ENCODE results near the gene CTCF. TPM values are rescaled to one million over a fixed set of nuclear protein-coding genes. Genes with fewer than 3 reads are reported as not detected.

CTCF gene
- total RNA-seq, 1 experiment from 2014 or later, result 30.3 TPM

- Histone ChIP-seq H3K9ac (ENCODE audit: low read length) (no peak overlapping the region), H3K9me3 (ENCODE audit: low read length) (no peaks in the 10 kb centered on the region), H4K20me1 (ENCODE audit: low read length) (no peaks in the 10 kb centered on the region), H2AFZ (ENCODE audit: low read length) (peak overlapping the region; percentile 37; the same call in 1 of the 2 replicates), H3K27ac (ENCODE audit: low read length) (no peak overlapping the region), H3K4me1 (ENCODE audit: insufficient read depth, low read length) (peaks cover 12% of the 10 kb centered on the region), H3K36me3 (ENCODE audit: low read depth, low read length) (no peaks in the 10 kb centered on the region), H3K79me2 (ENCODE audit: low read length) (no peaks in the 10 kb centered on the region), H3K27me3 (ENCODE audit: low read length) (no peaks in the 10 kb centered on the region), H3F3A (ENCODE audit: low read length, unreplicated experiment) (no peaks in the 10 kb centered on the region), H3K9me2 (replicated peaks; ENCODE audit: low read length) (no peaks in the 10 kb centered on the region), H3K4me2 (ENCODE audit: low read length) (peak overlapping the region; percentile 44; the same call in 1 of the 2 replicates), H3K4me3 (ENCODE audit: low read length) (no peak overlapping the region)
- intact Hi-C loops (cut with micrococcal nuclease), result no loop called here
- POLR2A ChIA-PET (ENCODE audit: unreplicated experiment), result no interaction called here
- BruUV-seq (replicated peaks), result no TSS peak
- TF ChIP-seq EZH2phosphoT487 (IDR thresholded peaks at IDR 0.05; ENCODE audit: borderline replicate concordance, low read length), result no peak
- no peak for TF ChIP-seq CTCF (conservative IDR thresholded peaks at IDR 0.05; ENCODE audit: low read depth, low read length)
- TF ChIP-seq EZH2 (IDR thresholded peaks at IDR 0.05; ENCODE audit: low read length, unreplicated experiment), result no peak
- CTCF ChIA-PET, result no interaction called here
- ATAC-seq (peak; percentile 13; the same call in 1 of the 2 replicates), DNase-seq (peak; percentile 55)
Measured at GRCh38 chr16:67516296-67517154, 45.8 kb upstream of the CTCF start.

- ChIA-PET POLR2A (ENCODE audit: unreplicated experiment) (no interaction called here), CTCF (no interaction called here)
- no peak overlapping the region for H3K9ac ChIP-seq (ENCODE audit: low read length)
- H3K36me3 ChIP-seq (ENCODE audit: low read depth, low read length), result no peaks in the 10 kb centered on the region
- no peak overlapping the region for H3K27ac ChIP-seq (ENCODE audit: low read length)
- DNase-seq (no peak), ATAC-seq (no peak)
- BruUV-seq (replicated peaks), result no TSS peak
- no peaks in the 10 kb centered on the region for H3K9me3 ChIP-seq (ENCODE audit: low read length)
- H3K4me2 ChIP-seq (ENCODE audit: low read length), result no peak overlapping the region
- H3K4me3 ChIP-seq (ENCODE audit: low read length), result no peak overlapping the region
- H3F3A ChIP-seq (ENCODE audit: low read length, unreplicated experiment), result no peaks in the 10 kb centered on the region
- TF ChIP-seq CTCF (conservative IDR thresholded peaks at IDR 0.05; ENCODE audit: low read depth, low read length) (no peak), EZH2phosphoT487 (IDR thresholded peaks at IDR 0.05; ENCODE audit: borderline replicate concordance, low read length) (no peak), EZH2 (IDR thresholded peaks at IDR 0.05; ENCODE audit: low read length, unreplicated experiment) (no peak)
- H3K79me2 ChIP-seq (ENCODE audit: low read length), result no peaks in the 10 kb centered on the region
- H3K27me3 ChIP-seq (ENCODE audit: low read length), result no peaks in the 10 kb centered on the region
- intact Hi-C loops (cut with micrococcal nuclease), result no loop called here
- H2AFZ ChIP-seq (ENCODE audit: low read length), result no peak overlapping the region
- no peaks in the 10 kb centered on the region for H3K9me2 ChIP-seq (replicated peaks; ENCODE audit: low read length)
- peaks cover 12% of the 10 kb centered on the region for H3K4me1 ChIP-seq (ENCODE audit: insufficient read depth, low read length)
- H4K20me1 ChIP-seq (ENCODE audit: low read length), result no peaks in the 10 kb centered on the region
Measured at GRCh38 chr16:67517155-67517445, 45.2 kb upstream of the CTCF start.

GRCh38 chr16:67517661-67518423, 44.5 kb upstream of the CTCF start:
- no peaks in the 10 kb centered on the region for H3K9me3 ChIP-seq (ENCODE audit: low read length)
- H3F3A ChIP-seq (ENCODE audit: low read length, unreplicated experiment), result no peaks in the 10 kb centered on the region
- no peaks in the 10 kb centered on the region for H3K79me2 ChIP-seq (ENCODE audit: low read length)
- H3K27me3 ChIP-seq (ENCODE audit: low read length), result no peaks in the 10 kb centered on the region
- no peaks in the 10 kb centered on the region for H3K9me2 ChIP-seq (replicated peaks; ENCODE audit: low read length)
- TF ChIP-seq EZH2phosphoT487 (IDR thresholded peaks at IDR 0.05; ENCODE audit: borderline replicate concordance, low read length) (no peak), CTCF (conservative IDR thresholded peaks at IDR 0.05; ENCODE audit: low read depth, low read length) (no peak)
- no peak overlapping the region for H3K4me2 ChIP-seq (ENCODE audit: low read length)
- H3K27ac ChIP-seq (ENCODE audit: low read length), result no peak overlapping the region
- H3K36me3 ChIP-seq (ENCODE audit: low read depth, low read length), result no peaks in the 10 kb centered on the region
- H3K4me1 ChIP-seq (ENCODE audit: insufficient read depth, low read length), result peaks cover 12% of the 10 kb centered on the region
- ChIA-PET POLR2A (ENCODE audit: unreplicated experiment) (no interaction called here), CTCF (no interaction called here)
- DNase-seq (no peak), ATAC-seq (no peak)
- no peaks in the 10 kb centered on the region for H4K20me1 ChIP-seq (ENCODE audit: low read length)
- no peak overlapping the region for H3K9ac ChIP-seq (ENCODE audit: low read length)
- BruUV-seq (replicated peaks), result no TSS peak
- H2AFZ ChIP-seq (ENCODE audit: low read length), result no peak overlapping the region
- no peak overlapping the region for H3K4me3 ChIP-seq (ENCODE audit: low read length)
- intact Hi-C loops (cut with micrococcal nuclease), result no loop called here
